Tibial nerve (tissue), 4 donors: ENCODE measurements around the gene USP32. TPM values are rescaled to one million over a fixed set of nuclear protein-coding genes. Genes with fewer than 3 reads are reported as not detected.

ENCODE experiments used
- DNase-seq, 2 donors: peaks; one replicate each; pipeline ENCODE4 v3.0.0-alpha.2; 2019; ENCODE audit warnings: low spot score in 2 of 2
- H3K27ac ChIP-seq, 4 donors: fragments of 200-600 bp; sonication (generic) in 3 of 4; one replicate each; pipeline ENCODE4 v1.5.1; 2017 to 2019; ENCODE audit warnings: mild to moderate bottlenecking in 1 of 4
- H3K27me3 ChIP-seq, 2 donors: fragments of 200-600 bp; sonication (generic) in 1 of 2; one replicate each; pipeline versions ENCODE4 v1.5.1 to v1.6.0; 2017 to 2019
- H3K36me3 ChIP-seq, 3 donors: fragments of 200-600 bp; sonication (generic); one replicate each; pipeline ENCODE4 v1.5.1; 2018 to 2019
- H3K4me1 ChIP-seq, 4 donors: fragments of 200-600 bp; sonication (generic) in 3 of 4; one replicate each; pipeline ENCODE4 v1.5.1; 2017 to 2019
- H3K4me3 ChIP-seq, 4 donors: fragments of 200-600 bp; sonication (generic) in 3 of 4; one replicate each; pipeline ENCODE4 v1.5.1; 2017 to 2019; ENCODE audit warnings: mild to moderate bottlenecking in 1 of 4, moderate library complexity in 1 of 4
- H3K9me3 ChIP-seq, 4 donors: fragments of 200-600 bp; sonication (generic) in 3 of 4; one replicate each; pipeline ENCODE4 v1.5.1; 2017 to 2019
- EP300 ChIP-seq, 2 donors: sonication (generic); formaldehyde crosslinking; IDR thresholded peaks; one replicate each; pipeline ENCODE4 v1.6.1; 2017; ENCODE audit warnings: antibody characterized with exemption in 2 of 2, mild to moderate bottlenecking in 1 of 2
- POLR2A ChIP-seq, 2 donors: fragments of 450-650 bp; IDR thresholded peaks; one replicate each; pipeline ENCODE4 v1.6.1; 2017; ENCODE audit warnings: antibody characterized with exemption in 2 of 2, mild to moderate bottlenecking in 2 of 2, moderate library complexity in 2 of 2
- whole genome bisulfite sequencing, 2 donors: methylation state at CpG; one replicate each; pipeline ENCODE4 v1.1.5; 2018; 5-methylcytosine and 5-hydroxymethylcytosine counted together
- total RNA-seq, 4 donors: library from RNA; depleted of rRNA; stranded (reverse); fragments of >200 nt; gene quantifications; one replicate each; pipeline ENCODE4 v1.1.0, GENCODE V29; 2016
- TF ChIP-seq, protein P1 (sequence below), 5 experiments: fragments of 200-600 bp in 3 of 5; fragments of 450-650 bp in 2 of 5; sonication (generic) in 3 of 5; IDR thresholded peaks; one replicate each; pipeline ENCODE4 v1.5.1; 2016 to 2019; ENCODE audit warnings: antibody characterized with exemption in 5 of 5, mild to moderate bottlenecking in 3 of 5, moderate library complexity in 2 of 5

USP32 gene
- total RNA-seq, 4 donors from 2014 or later: 49.6 to 64.7 (median 56.5) TPM

DNA sequence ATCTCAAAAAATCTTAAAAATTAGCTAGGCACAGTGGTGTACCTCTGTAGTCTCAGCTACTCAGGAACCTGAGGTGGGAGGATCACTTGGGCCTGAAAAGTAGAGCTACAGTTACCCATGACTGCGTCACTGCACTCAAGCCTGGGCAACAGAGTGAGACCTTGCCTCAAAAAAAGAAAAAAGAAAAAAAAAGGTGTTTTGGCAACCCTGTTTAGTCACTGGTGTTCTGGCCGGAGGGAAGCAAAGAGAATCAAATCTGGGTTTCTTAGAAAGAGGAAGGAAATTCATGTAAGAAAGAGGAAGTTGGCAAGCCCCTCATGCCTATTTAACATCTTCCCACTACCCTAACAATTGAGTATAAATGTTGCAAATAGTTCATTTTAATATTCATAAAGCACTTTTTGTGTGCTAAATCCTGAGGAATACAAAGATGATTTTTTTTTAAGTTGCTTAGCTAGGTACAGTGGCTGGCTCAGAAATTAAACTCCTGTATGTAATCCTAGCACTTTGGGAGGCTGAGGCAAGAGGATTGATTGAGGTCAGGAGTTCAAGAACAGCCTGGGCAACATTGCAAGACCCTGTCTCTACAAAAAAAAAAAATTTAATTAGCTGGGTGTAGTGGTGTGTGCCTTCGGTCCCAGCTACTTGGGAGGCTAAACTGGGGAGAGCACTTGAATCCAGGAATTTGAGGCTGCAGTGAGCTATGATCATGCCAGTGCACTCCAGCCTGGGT is 6.5 kb upstream of the USP32 start:
- no peaks in the 10 kb centered on the region for H3K36me3 ChIP-seq
- 57 to 59% methylated on average over 3 of the region's 3 CpGs for WGBS, 2 donors
- H3K27ac ChIP-seq: peak overlapping the region in 1 of 4 donors; percentile 48
- no peaks in the 10 kb centered on the region for H3K27me3 ChIP-seq
- peak in 1 of 2 donors; percentile 18 for TF ChIP-seq EP300 (IDR thresholded peaks at IDR 0.05)
- TF ChIP-seq POLR2A (IDR thresholded peaks at IDR 0.05): no peak
- no peak overlapping the region for H3K4me3 ChIP-seq
- H3K9me3 ChIP-seq: no peaks in the 10 kb centered on the region
- peaks cover 0 to 2% (median 0%) of the 10 kb centered on the region in 4 donors for H3K4me1 ChIP-seq
- no peak for DNase-seq

DNA sequence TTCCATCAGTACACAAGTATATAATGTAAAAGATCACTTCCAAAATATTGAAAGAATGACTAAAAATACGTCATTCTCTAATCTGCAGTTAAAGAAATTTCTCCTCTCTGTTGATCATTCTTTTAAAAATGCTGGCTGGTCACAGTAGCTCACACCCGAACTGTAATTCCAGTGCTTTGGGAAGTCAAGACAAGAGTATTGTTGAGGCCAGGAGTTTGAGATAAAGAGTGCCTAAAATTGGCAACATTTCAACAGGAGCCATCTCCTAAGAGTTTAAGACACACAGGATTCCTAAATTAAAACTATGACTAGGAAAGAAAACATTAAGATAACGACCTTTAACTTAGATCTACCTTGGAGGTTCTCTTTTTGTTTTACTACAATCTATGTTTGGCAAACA is 4.5 kb upstream of the USP32 start:
- Histone ChIP-seq H3K9me3 (no peaks in the 10 kb centered on the region), H3K27ac (no peak overlapping the region), H3K36me3 (no peaks in the 10 kb centered on the region), H3K4me3 (no peak overlapping the region), H3K27me3 (no peaks in the 10 kb centered on the region), H3K4me1 (peaks cover 0 to 8% (median 2%) of the 10 kb centered on the region in 4 donors)
- TF ChIP-seq, protein P1, sequence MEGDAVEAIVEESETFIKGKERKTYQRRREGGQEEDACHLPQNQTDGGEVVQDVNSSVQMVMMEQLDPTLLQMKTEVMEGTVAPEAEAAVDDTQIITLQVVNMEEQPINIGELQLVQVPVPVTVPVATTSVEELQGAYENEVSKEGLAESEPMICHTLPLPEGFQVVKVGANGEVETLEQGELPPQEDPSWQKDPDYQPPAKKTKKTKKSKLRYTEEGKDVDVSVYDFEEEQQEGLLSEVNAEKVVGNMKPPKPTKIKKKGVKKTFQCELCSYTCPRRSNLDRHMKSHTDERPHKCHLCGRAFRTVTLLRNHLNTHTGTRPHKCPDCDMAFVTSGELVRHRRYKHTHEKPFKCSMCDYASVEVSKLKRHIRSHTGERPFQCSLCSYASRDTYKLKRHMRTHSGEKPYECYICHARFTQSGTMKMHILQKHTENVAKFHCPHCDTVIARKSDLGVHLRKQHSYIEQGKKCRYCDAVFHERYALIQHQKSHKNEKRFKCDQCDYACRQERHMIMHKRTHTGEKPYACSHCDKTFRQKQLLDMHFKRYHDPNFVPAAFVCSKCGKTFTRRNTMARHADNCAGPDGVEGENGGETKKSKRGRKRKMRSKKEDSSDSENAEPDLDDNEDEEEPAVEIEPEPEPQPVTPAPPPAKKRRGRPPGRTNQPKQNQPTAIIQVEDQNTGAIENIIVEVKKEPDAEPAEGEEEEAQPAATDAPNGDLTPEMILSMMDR (IDR thresholded peaks at IDR 0.05): no peak
- no peak for TF ChIP-seq EP300 (IDR thresholded peaks at IDR 0.05)
- no peak for TF ChIP-seq POLR2A (IDR thresholded peaks at IDR 0.05)
- 80 to 82% methylated on average over 3 of the region's 3 CpGs for WGBS, 2 donors
- no peak for DNase-seq

DNA sequence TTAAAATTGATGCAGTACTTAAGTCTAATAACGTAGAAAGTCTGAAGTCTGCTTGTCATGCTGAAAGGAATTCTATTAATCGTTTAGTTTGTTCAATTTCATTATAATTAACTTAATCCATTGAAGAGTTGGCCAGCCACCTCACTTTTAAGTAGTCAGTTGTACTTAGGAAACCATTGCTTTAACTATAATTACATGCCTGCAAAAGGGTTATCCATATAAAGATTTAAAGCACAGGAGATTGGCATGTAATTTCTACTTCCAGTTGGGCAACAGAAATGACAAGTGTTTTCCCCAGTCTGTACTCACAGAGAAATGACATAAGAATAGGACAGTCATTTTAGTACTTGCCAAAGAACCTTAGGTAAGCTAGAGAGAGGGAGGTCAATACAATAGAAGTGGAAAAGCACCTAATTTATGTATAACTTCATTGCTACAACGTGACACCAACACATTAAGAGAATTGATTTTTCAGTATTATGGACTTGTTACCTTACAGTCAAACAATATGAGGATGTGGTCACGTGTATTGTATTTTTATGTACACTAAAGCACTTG is 3.7 kb upstream of the USP32 start:
- no peak for DNase-seq
- WGBS, 2 donors: 78 to 82% methylated on average over 4 of the region's 4 CpGs
- no peaks in the 10 kb centered on the region for H3K9me3 ChIP-seq
- peaks cover 0 to 15% (median 5%) of the 10 kb centered on the region in 4 donors for H3K4me1 ChIP-seq
- H3K36me3 ChIP-seq: no peaks in the 10 kb centered on the region
- no peak overlapping the region for H3K27ac ChIP-seq
- TF ChIP-seq EP300 (IDR thresholded peaks at IDR 0.05) (no peak), POLR2A (IDR thresholded peaks at IDR 0.05) (no peak)
- TF ChIP-seq, protein P1 (IDR thresholded peaks at IDR 0.05): no peak
- H3K27me3 ChIP-seq: no peaks in the 10 kb centered on the region
- no peak overlapping the region for H3K4me3 ChIP-seq

DNA sequence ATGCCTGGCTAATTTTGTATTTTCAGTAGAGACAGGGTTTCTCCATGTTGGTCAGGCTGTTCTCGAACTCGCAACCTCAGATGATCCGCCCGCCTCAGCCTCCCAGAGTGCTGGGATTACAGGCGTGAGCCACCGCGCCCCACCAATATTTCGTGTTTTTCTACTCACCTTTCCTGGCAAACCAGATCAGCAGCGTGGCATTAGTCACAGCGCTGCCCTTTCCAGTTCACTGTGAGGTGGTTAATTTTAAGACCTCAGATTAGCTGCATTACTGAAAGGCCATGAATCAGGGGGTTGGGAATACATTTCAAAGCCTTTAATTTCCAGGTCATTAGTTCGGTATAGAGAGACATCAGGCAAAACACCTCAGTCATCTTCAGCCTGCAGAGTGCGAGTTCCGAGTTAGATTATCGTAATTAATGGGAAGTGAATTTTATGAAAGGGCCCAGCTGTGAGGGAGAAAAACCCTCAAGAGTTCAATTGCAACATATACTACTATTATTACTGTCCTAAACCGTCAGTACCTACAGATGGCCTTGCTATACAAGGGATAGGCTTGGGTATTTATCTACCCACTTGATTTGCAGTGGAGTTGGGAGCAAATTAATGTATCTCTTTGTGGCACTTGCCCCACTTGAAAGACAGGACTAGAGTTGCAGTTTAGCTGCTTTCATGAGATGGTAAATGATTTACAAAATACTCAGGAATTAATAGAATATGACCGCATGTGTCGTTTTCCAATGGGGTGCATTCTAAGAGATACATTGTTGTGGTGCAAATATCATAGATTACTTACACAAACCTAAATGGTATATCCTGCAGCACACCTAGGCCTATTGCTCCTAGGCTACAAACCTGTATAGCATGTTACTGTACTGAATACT is 2.1 kb upstream of the USP32 start:
- WGBS, 2 donors: 87 to 91% methylated on average over 17 of the region's 17 CpGs

More for the DNA sequence above, 2.1 kb upstream of the USP32 start:
- TF ChIP-seq POLR2A (IDR thresholded peaks at IDR 0.05) (no peak), EP300 (IDR thresholded peaks at IDR 0.05) (no peak)
- TF ChIP-seq, protein P1 (IDR thresholded peaks at IDR 0.05): no peak
- DNase-seq: no peak
- no peak overlapping the region for H3K27ac ChIP-seq
- no peaks in the 10 kb centered on the region for H3K27me3 ChIP-seq
- no peak overlapping the region for H3K4me3 ChIP-seq
- no peaks in the 10 kb centered on the region for H3K36me3 ChIP-seq
- H3K9me3 ChIP-seq: no peaks in the 10 kb centered on the region
- H3K4me1 ChIP-seq: peaks cover 0 to 30% (median 17%) of the 10 kb centered on the region in 4 donors
